K562 (cell line): ENCODE results near the gene MAP1A.

ENCODE experiments used
- MAFF ChIP-seq: IDR thresholded peaks from 2 replicates; pipeline ENCODE4 v1.6.1; 2012; ENCODE audit warnings: low read length, improper control_type of control experiment
- MTF1 ChIP-seq: fragments of 250-450 bp; sonication (Bioruptor Pico); IDR thresholded peaks from 2 replicates; pipeline ENCODE4 v1.9.0; 2021; ENCODE audit warnings: moderate library complexity, mild to moderate bottlenecking, inconsistent platforms, borderline replicate concordance
- TAF1 ChIP-seq: IDR thresholded peaks from 2 replicates; pipeline ENCODE4 v1.6.1; 2011; ENCODE audit warnings: mild to moderate bottlenecking, low read length, moderate library complexity; ENCODE audit not compliant: insufficient read depth, control insufficient read depth, severe bottlenecking; ENCODE audit errors: extremely low read depth
- ZNF224 ChIP-seq: sonication (generic); formaldehyde crosslinking; IDR thresholded peaks from 2 replicates; pipeline ENCODE4 v1.8.0; 2022; ENCODE audit warnings: mild to moderate bottlenecking, missing genetic modification reagents
- ZNF232 ChIP-seq: sonication (generic); formaldehyde crosslinking; IDR thresholded peaks from 2 replicates; pipeline ENCODE4 v1.8.0; 2022; ENCODE audit warnings: mild to moderate bottlenecking, missing genetic modification reagents
- ZNF76 ChIP-seq: fragments of 250-450 bp; sonication (Bioruptor Pico); IDR thresholded peaks from 2 replicates; pipeline ENCODE4 v1.4.0; 2020; ENCODE audit warnings: mild to moderate bottlenecking, moderate library complexity, borderline replicate concordance
- ZNF77 ChIP-seq: fragments of 250-450 bp; sonication (Bioruptor Pico); IDR thresholded peaks from 2 replicates; pipeline ENCODE4 v1.5.0; 2020
- TF ChIP-seq, protein P1 (sequence below): sonication (generic); formaldehyde crosslinking; IDR thresholded peaks from 2 replicates; pipeline ENCODE4 v1.9.0; 2022; ENCODE audit warnings: mild to moderate bottlenecking, missing genetic modification reagents
- TF ChIP-seq, protein P2 (sequence below): fragments of 150-350 bp; conservative IDR thresholded peaks from 2 replicates; pipeline ENCODE4 v1.6.1; 2014; ENCODE audit warnings: low read length
- TF ChIP-seq, protein P3 (sequence below), 3 experiments: IDR thresholded peaks in 2 of 3; conservative IDR thresholded peaks in 1 of 3; 2 replicates each; pipeline ENCODE4 v1.5.1; 2011 to 2012; ENCODE audit warnings: low read length in 3 of 3, mild to moderate bottlenecking in 3 of 3, control low read depth in 2 of 3, improper control_type of control experiment in 1 of 3, inconsistent platforms in 1 of 3, low read depth in 1 of 3, mixed read lengths in 1 of 3, moderate library complexity in 1 of 3; ENCODE audit not compliant: insufficient read depth in 2 of 3
- TF ChIP-seq, protein P4 (sequence below): fragments of 450-650 bp; formaldehyde crosslinking; IDR thresholded peaks from 2 replicates; pipeline ENCODE4 v1.4.0; 2020; ENCODE audit warnings: mild to moderate bottlenecking, moderate library complexity
- TF ChIP-seq, protein P5 (sequence below), 2 experiments: fragments of 200-800 bp in 1 of 2; sonication (Bioruptor generic) in 1 of 2; sonication (generic) in 1 of 2; formaldehyde crosslinking in 1 of 2; IDR thresholded peaks in 1 of 2; conservative IDR thresholded peaks in 1 of 2; 2 replicates each; pipeline versions ENCODE4 v1.5.0 to v1.6.1; 2016 to 2020; ENCODE audit warnings: missing compliant biosample characterization in 1 of 2, missing genetic modification characterization in 1 of 2, missing genetic modification reagents in 1 of 2

DNA sequence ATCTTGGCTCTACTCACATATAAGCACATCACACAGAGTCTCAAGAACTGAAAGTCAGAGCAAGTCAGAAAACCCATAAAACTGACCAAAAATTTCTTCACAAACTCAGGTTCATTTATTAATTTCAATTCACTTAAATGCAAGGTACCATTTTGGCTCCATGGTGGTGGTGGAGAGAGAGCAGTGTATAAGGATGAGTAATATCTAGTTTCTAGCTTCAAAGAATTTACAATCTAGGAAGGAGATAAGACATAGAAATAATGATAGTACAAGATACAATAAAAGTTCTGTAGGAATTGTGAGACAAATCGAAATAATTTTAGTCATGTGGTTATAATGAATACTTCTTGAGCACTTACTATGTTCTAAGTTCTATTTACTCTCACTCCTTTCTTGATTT lies 17.8 kb upstream of the MAP1A start:
- TF ChIP-seq, protein P1, sequence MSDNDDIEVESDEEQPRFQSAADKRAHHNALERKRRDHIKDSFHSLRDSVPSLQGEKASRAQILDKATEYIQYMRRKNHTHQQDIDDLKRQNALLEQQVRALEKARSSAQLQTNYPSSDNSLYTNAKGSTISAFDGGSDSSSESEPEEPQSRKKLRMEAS (CRISPR knock-in tag) = no peak
- TF ChIP-seq, protein P2, sequence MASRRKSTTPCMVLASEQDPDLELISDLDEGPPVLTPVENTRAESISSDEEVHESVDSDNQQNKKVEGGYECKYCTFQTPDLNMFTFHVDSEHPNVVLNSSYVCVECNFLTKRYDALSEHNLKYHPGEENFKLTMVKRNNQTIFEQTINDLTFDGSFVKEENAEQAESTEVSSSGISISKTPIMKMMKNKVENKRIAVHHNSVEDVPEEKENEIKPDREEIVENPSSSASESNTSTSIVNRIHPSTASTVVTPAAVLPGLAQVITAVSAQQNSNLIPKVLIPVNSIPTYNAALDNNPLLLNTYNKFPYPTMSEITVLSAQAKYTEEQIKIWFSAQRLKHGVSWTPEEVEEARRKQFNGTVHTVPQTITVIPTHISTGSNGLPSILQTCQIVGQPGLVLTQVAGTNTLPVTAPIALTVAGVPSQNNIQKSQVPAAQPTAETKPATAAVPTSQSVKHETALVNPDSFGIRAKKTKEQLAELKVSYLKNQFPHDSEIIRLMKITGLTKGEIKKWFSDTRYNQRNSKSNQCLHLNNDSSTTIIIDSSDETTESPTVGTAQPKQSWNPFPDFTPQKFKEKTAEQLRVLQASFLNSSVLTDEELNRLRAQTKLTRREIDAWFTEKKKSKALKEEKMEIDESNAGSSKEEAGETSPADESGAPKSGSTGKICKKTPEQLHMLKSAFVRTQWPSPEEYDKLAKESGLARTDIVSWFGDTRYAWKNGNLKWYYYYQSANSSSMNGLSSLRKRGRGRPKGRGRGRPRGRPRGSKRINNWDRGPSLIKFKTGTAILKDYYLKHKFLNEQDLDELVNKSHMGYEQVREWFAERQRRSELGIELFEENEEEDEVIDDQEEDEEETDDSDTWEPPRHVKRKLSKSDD = no peak
- TF ChIP-seq, protein P3, sequence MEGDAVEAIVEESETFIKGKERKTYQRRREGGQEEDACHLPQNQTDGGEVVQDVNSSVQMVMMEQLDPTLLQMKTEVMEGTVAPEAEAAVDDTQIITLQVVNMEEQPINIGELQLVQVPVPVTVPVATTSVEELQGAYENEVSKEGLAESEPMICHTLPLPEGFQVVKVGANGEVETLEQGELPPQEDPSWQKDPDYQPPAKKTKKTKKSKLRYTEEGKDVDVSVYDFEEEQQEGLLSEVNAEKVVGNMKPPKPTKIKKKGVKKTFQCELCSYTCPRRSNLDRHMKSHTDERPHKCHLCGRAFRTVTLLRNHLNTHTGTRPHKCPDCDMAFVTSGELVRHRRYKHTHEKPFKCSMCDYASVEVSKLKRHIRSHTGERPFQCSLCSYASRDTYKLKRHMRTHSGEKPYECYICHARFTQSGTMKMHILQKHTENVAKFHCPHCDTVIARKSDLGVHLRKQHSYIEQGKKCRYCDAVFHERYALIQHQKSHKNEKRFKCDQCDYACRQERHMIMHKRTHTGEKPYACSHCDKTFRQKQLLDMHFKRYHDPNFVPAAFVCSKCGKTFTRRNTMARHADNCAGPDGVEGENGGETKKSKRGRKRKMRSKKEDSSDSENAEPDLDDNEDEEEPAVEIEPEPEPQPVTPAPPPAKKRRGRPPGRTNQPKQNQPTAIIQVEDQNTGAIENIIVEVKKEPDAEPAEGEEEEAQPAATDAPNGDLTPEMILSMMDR (IDR thresholded peaks at IDR 0.05 in 2 of 3, conservative IDR thresholded peaks at IDR 0.05 in 1 of 3; ENCODE audit: insufficient read depth in 2 of 3, low read depth in 1 of 3, low read length in 3 of 3) = no peak
- no peak for TF ChIP-seq TAF1
- no peak for TF ChIP-seq ZNF224
- TF ChIP-seq ZNF77 (CRISPR knock-in tag) = no peak
- no peak for TF ChIP-seq ZNF76
- no peak for TF ChIP-seq ZNF232 (CRISPR knock-in tag)
- no peak for TF ChIP-seq MAFF
- TF ChIP-seq, protein P4, sequence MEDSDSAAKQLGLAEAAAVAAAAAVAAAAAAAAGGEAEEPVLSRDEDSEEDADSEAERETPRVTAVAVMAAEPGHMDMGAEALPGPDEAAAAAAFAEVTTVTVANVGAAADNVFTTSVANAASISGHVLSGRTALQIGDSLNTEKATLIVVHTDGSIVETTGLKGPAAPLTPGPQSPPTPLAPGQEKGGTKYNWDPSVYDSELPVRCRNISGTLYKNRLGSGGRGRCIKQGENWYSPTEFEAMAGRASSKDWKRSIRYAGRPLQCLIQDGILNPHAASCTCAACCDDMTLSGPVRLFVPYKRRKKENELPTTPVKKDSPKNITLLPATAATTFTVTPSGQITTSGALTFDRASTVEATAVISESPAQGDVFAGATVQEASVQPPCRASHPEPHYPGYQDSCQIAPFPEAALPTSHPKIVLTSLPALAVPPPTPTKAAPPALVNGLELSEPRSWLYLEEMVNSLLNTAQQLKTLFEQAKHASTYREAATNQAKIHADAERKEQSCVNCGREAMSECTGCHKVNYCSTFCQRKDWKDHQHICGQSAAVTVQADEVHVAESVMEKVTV (CRISPR knock-in tag) = no peak
- no peak for TF ChIP-seq MTF1 (CRISPR knock-in tag)
- TF ChIP-seq, protein P5, sequence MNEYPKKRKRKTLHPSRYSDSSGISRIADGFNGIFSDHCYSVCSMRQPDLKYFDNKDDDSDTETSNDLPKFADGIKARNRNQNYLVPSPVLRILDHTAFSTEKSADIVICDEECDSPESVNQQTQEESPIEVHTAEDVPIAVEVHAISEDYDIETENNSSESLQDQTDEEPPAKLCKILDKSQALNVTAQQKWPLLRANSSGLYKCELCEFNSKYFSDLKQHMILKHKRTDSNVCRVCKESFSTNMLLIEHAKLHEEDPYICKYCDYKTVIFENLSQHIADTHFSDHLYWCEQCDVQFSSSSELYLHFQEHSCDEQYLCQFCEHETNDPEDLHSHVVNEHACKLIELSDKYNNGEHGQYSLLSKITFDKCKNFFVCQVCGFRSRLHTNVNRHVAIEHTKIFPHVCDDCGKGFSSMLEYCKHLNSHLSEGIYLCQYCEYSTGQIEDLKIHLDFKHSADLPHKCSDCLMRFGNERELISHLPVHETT (CRISPR knock-in tag; conservative IDR thresholded peaks at IDR 0.05 in 1 of 2, IDR thresholded peaks at IDR 0.05 in 1 of 2) = no peak
